ENCODE data around the gene ISCA1.

DNA sequence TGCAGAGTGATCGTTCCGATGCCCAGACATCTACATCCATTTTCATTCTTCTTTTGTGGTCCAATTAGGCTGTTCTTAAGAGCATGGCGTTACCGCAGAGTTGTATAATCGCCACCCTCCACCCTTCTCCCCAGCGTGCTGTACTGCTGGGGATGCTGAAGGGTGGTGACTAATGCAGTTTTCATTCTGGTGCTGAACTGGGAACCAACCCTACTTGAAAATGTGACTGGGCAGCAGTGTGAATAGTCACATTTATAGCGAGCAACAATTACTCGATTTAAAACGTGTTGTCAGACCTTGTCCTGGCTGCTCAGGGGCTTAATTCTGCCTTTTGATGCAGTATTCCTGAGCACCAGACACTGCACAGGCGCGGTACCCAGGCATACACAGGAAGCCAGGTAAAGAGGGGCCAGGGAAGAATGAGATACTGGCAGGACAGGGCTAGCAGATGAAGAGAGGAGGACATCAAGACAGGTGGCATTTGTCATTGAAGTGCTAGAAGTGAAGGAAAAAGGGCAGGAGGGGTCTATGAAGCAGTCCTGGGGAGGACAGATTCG is 719 bp upstream of the ISCA1 start:
- TF ChIP-seq ISL1 (CRISPR knock-in tag; IDR thresholded peaks at IDR 0.05), result no peak
- no peak for TF ChIP-seq OSR1 (CRISPR knock-in tag; IDR thresholded peaks at IDR 0.05)
- TF ChIP-seq, protein P1, sequence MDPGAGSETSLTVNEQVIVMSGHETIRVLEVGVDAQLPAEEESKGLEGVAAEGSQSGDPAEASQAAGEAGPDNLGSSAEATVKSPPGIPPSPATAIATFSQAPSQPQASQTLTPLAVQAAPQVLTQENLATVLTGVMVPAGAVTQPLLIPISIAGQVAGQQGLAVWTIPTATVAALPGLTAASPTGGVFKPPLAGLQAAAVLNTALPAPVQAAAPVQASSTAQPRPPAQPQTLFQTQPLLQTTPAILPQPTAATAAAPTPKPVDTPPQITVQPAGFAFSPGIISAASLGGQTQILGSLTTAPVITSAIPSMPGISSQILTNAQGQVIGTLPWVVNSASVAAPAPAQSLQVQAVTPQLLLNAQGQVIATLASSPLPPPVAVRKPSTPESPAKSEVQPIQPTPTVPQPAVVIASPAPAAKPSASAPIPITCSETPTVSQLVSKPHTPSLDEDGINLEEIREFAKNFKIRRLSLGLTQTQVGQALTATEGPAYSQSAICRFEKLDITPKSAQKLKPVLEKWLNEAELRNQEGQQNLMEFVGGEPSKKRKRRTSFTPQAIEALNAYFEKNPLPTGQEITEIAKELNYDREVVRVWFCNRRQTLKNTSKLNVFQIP (CRISPR knock-in tag; IDR thresholded peaks at IDR 0.05; ENCODE audit: borderline replicate concordance, low read depth), result no peak
- TF ChIP-seq TCF4 (CRISPR knock-in tag; IDR thresholded peaks at IDR 0.05; ENCODE audit: borderline replicate concordance), result no peak
- no peak for TF ChIP-seq ZNF70 (CRISPR knock-in tag; IDR thresholded peaks at IDR 0.05)
- TF ChIP-seq ZFP30 (CRISPR knock-in tag; IDR thresholded peaks at IDR 0.05), result no peak
- TF ChIP-seq, protein P2, sequence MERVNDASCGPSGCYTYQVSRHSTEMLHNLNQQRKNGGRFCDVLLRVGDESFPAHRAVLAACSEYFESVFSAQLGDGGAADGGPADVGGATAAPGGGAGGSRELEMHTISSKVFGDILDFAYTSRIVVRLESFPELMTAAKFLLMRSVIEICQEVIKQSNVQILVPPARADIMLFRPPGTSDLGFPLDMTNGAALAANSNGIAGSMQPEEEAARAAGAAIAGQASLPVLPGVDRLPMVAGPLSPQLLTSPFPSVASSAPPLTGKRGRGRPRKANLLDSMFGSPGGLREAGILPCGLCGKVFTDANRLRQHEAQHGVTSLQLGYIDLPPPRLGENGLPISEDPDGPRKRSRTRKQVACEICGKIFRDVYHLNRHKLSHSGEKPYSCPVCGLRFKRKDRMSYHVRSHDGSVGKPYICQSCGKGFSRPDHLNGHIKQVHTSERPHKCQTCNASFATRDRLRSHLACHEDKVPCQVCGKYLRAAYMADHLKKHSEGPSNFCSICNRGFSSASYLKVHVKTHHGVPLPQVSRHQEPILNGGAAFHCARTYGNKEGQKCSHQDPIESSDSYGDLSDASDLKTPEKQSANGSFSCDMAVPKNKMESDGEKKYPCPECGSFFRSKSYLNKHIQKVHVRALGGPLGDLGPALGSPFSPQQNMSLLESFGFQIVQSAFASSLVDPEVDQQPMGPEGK (CRISPR knock-in tag; IDR thresholded peaks at IDR 0.05; ENCODE audit: borderline replicate concordance), result no peak
- no peak for TF ChIP-seq ZNF8 (CRISPR knock-in tag; IDR thresholded peaks at IDR 0.05)

Measured in SK-N-SH treated with all-trans-retinoic acid at 6 μM for 48 hours (cell line).